ENCODE measurements around the gene ZNF14. TPM values are rescaled to one million over a fixed set of nuclear protein-coding genes. Genes with fewer than 3 reads are reported as not detected.

Gene ZNF14
- total and polyA plus RNA-seq, 2 experiments from 2014 or later, result 4.6 to 10.2 TPM

DNA sequence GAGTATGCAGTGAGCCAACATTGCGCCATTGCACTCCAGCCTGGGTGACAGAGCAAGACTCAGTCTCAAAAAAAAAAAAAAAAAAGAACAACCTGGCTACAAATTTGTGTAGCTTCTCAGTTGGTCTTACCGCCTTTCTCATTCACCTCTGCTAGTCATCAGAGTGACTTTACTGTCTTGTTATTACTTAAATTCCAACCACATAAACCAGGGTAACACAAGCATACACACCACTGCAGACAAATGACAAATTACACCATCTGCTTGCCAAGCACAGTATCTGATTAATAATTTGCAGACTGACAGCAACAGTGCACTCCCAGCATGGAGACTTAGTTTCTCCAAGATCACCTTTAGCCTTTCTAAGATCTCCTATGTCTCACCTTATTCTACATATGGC lies 11.0 kb downstream of the ZNF14 start:
- H4K20me1 ChIP-seq (replicated peaks; ENCODE audit: insufficient read depth), result no peaks in the 10 kb centered on the region
- peaks cover 59% of the 10 kb centered on the region; the same call in 1 of the 2 replicates for H3K36me3 ChIP-seq (ENCODE audit: insufficient read depth)
- ATAC-seq (no peak), DNase-seq (ENCODE audit: low spot score) (no peak)
- Mint-ChIP-seq H3K9me3 (peaks cover 63% of the 10 kb centered on the region), H3K4me3 (no peak overlapping the region), H3K4me1 (no peaks in the 10 kb centered on the region), H3K27ac (no peak overlapping the region), H3K27me3 (ENCODE audit: insufficient read depth, low read depth, poor library complexity) (peaks cover 3% of the 10 kb centered on the region), H3K36me3 (ENCODE audit: low read depth) (peaks cover 63% of the 10 kb centered on the region)
- H3K27me3 ChIP-seq (ENCODE audit: insufficient read depth), result no peaks in the 10 kb centered on the region
- H3K4me2 ChIP-seq, result no peak overlapping the region
- TF ChIP-seq CREB1 (CRISPR knock-in tag; IDR thresholded peaks at IDR 0.05; ENCODE audit: low read depth) (no peak), ZNF114 (CRISPR knock-in tag; IDR thresholded peaks at IDR 0.05) (no peak), NANOG (IDR thresholded peaks at IDR 0.05; ENCODE audit: borderline replicate concordance) (no peak), JUNB (IDR thresholded peaks at IDR 0.05; ENCODE audit: unreplicated experiment) (no peak), EZH2 (IDR thresholded peaks at IDR 0.05; ENCODE audit: low read depth, unreplicated experiment) (no peak), ZNF331 (CRISPR knock-in tag; IDR thresholded peaks at IDR 0.05; ENCODE audit: low read depth) (no peak), POLR2AphosphoS5 (IDR thresholded peaks at IDR 0.05; ENCODE audit: low read depth) (no peak), EZH2phosphoT487 (IDR thresholded peaks at IDR 0.05; ENCODE audit: unreplicated experiment) (no peak)
- TF ChIP-seq, protein P1, sequence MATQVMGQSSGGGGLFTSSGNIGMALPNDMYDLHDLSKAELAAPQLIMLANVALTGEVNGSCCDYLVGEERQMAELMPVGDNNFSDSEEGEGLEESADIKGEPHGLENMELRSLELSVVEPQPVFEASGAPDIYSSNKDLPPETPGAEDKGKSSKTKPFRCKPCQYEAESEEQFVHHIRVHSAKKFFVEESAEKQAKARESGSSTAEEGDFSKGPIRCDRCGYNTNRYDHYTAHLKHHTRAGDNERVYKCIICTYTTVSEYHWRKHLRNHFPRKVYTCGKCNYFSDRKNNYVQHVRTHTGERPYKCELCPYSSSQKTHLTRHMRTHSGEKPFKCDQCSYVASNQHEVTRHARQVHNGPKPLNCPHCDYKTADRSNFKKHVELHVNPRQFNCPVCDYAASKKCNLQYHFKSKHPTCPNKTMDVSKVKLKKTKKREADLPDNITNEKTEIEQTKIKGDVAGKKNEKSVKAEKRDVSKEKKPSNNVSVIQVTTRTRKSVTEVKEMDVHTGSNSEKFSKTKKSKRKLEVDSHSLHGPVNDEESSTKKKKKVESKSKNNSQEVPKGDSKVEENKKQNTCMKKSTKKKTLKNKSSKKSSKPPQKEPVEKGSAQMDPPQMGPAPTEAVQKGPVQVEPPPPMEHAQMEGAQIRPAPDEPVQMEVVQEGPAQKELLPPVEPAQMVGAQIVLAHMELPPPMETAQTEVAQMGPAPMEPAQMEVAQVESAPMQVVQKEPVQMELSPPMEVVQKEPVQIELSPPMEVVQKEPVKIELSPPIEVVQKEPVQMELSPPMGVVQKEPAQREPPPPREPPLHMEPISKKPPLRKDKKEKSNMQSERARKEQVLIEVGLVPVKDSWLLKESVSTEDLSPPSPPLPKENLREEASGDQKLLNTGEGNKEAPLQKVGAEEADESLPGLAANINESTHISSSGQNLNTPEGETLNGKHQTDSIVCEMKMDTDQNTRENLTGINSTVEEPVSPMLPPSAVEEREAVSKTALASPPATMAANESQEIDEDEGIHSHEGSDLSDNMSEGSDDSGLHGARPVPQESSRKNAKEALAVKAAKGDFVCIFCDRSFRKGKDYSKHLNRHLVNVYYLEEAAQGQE (IDR thresholded peaks at IDR 0.05; ENCODE audit: unreplicated experiment), result no peak
- TF ChIP-seq, protein P2, sequence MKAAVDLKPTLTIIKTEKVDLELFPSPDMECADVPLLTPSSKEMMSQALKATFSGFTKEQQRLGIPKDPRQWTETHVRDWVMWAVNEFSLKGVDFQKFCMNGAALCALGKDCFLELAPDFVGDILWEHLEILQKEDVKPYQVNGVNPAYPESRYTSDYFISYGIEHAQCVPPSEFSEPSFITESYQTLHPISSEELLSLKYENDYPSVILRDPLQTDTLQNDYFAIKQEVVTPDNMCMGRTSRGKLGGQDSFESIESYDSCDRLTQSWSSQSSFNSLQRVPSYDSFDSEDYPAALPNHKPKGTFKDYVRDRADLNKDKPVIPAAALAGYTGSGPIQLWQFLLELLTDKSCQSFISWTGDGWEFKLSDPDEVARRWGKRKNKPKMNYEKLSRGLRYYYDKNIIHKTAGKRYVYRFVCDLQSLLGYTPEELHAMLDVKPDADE (IDR thresholded peaks at IDR 0.05), result no peak
- TF ChIP-seq, protein P3, sequence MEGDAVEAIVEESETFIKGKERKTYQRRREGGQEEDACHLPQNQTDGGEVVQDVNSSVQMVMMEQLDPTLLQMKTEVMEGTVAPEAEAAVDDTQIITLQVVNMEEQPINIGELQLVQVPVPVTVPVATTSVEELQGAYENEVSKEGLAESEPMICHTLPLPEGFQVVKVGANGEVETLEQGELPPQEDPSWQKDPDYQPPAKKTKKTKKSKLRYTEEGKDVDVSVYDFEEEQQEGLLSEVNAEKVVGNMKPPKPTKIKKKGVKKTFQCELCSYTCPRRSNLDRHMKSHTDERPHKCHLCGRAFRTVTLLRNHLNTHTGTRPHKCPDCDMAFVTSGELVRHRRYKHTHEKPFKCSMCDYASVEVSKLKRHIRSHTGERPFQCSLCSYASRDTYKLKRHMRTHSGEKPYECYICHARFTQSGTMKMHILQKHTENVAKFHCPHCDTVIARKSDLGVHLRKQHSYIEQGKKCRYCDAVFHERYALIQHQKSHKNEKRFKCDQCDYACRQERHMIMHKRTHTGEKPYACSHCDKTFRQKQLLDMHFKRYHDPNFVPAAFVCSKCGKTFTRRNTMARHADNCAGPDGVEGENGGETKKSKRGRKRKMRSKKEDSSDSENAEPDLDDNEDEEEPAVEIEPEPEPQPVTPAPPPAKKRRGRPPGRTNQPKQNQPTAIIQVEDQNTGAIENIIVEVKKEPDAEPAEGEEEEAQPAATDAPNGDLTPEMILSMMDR (conservative IDR thresholded peaks at IDR 0.05; ENCODE audit: low read depth in 2 of 2), result no peak
- no peak overlapping the region for H3K27ac ChIP-seq (ENCODE audit: low read depth)
- no peak overlapping the region for H3K4me3 ChIP-seq
- H2AFZ ChIP-seq, result no peak overlapping the region
- no peaks in the 10 kb centered on the region for H3K4me1 ChIP-seq (ENCODE audit: insufficient read depth)
- H3K79me2 ChIP-seq (replicated peaks; ENCODE audit: insufficient read depth), result peaks cover 63% of the 10 kb centered on the region
- H3F3A ChIP-seq (replicated peaks; ENCODE audit: low read depth), result no peaks in the 10 kb centered on the region
- no peaks in the 10 kb centered on the region for H3K9me2 ChIP-seq (ENCODE audit: insufficient read depth)

Data from GM23338 (cell line).